ENCODE results near the gene PATJ.

Gene PATJ

DNA sequence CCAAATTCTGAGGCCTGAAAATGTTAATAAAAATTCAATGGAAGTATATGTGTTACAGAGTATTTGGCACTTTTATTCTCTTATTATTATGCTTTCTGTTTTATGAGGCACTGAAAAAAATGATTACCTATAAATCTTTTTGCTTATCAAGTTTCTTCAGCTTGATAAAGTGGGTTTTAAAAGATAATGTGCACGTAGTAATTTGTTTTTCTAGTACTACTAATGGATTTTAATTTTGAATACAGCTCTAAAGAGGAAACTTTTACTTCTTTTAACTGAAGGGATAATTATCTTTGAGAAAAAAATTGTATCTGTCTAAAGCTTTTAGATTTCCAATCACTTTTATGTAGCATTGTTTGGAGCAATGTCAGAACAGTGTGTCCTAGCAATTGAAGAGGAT is 241.0 kb downstream of the PATJ start:
- no peak for ATAC-seq
- TF ChIP-seq ESRRG (CRISPR knock-in tag; IDR thresholded peaks at IDR 0.05) (no peak), ARNTL (CRISPR knock-in tag; IDR thresholded peaks at IDR 0.05; ENCODE audit: borderline replicate concordance, low read depth) (no peak), ISL1 (CRISPR knock-in tag; IDR thresholded peaks at IDR 0.05) (peak; percentile 92), ZNF8 (CRISPR knock-in tag; IDR thresholded peaks at IDR 0.05) (no peak), ZFP30 (CRISPR knock-in tag; IDR thresholded peaks at IDR 0.05) (no peak), TCF4 (CRISPR knock-in tag; IDR thresholded peaks at IDR 0.05; ENCODE audit: borderline replicate concordance) (peak; percentile 54), BACH2 (CRISPR knock-in tag; IDR thresholded peaks at IDR 0.05; ENCODE audit: borderline replicate concordance) (no peak), OSR1 (CRISPR knock-in tag; IDR thresholded peaks at IDR 0.05) (no peak), ZC3H10 (CRISPR knock-in tag; IDR thresholded peaks at IDR 0.05) (no peak), SNAI2 (CRISPR knock-in tag; IDR thresholded peaks at IDR 0.05) (no peak), ZNF70 (CRISPR knock-in tag; IDR thresholded peaks at IDR 0.05) (no peak), TOX (CRISPR knock-in tag; IDR thresholded peaks at IDR 0.05; ENCODE audit: borderline replicate concordance) (no peak), GLIS3 (CRISPR knock-in tag; IDR thresholded peaks at IDR 0.05) (no peak), RARB (CRISPR knock-in tag; IDR thresholded peaks at IDR 0.05) (no peak), ZFP3 (CRISPR knock-in tag; IDR thresholded peaks at IDR 0.05) (no peak)
- TF ChIP-seq, protein P1, sequence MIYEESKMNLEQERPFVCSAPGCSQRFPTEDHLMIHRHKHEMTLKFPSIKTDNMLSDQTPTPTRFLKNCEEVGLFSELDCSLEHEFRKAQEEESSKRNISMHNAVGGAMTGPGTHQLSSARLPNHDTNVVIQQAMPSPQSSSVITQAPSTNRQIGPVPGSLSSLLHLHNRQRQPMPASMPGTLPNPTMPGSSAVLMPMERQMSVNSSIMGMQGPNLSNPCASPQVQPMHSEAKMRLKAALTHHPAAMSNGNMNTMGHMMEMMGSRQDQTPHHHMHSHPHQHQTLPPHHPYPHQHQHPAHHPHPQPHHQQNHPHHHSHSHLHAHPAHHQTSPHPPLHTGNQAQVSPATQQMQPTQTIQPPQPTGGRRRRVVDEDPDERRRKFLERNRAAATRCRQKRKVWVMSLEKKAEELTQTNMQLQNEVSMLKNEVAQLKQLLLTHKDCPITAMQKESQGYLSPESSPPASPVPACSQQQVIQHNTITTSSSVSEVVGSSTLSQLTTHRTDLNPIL (CRISPR knock-in tag; IDR thresholded peaks at IDR 0.05; ENCODE audit: low read depth), result no peak
- TF ChIP-seq, protein P2, sequence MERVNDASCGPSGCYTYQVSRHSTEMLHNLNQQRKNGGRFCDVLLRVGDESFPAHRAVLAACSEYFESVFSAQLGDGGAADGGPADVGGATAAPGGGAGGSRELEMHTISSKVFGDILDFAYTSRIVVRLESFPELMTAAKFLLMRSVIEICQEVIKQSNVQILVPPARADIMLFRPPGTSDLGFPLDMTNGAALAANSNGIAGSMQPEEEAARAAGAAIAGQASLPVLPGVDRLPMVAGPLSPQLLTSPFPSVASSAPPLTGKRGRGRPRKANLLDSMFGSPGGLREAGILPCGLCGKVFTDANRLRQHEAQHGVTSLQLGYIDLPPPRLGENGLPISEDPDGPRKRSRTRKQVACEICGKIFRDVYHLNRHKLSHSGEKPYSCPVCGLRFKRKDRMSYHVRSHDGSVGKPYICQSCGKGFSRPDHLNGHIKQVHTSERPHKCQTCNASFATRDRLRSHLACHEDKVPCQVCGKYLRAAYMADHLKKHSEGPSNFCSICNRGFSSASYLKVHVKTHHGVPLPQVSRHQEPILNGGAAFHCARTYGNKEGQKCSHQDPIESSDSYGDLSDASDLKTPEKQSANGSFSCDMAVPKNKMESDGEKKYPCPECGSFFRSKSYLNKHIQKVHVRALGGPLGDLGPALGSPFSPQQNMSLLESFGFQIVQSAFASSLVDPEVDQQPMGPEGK (CRISPR knock-in tag; IDR thresholded peaks at IDR 0.05; ENCODE audit: borderline replicate concordance), result no peak
- TF ChIP-seq, protein P3, sequence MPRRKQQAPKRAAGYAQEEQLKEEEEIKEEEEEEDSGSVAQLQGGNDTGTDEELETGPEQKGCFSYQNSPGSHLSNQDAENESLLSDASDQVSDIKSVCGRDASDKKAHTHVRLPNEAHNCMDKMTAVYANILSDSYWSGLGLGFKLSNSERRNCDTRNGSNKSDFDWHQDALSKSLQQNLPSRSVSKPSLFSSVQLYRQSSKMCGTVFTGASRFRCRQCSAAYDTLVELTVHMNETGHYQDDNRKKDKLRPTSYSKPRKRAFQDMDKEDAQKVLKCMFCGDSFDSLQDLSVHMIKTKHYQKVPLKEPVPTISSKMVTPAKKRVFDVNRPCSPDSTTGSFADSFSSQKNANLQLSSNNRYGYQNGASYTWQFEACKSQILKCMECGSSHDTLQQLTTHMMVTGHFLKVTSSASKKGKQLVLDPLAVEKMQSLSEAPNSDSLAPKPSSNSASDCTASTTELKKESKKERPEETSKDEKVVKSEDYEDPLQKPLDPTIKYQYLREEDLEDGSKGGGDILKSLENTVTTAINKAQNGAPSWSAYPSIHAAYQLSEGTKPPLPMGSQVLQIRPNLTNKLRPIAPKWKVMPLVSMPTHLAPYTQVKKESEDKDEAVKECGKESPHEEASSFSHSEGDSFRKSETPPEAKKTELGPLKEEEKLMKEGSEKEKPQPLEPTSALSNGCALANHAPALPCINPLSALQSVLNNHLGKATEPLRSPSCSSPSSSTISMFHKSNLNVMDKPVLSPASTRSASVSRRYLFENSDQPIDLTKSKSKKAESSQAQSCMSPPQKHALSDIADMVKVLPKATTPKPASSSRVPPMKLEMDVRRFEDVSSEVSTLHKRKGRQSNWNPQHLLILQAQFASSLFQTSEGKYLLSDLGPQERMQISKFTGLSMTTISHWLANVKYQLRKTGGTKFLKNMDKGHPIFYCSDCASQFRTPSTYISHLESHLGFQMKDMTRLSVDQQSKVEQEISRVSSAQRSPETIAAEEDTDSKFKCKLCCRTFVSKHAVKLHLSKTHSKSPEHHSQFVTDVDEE (CRISPR knock-in tag; IDR thresholded peaks at IDR 0.05), result 0 out of 2 replicates have a peak, but pooled peaks have one; percentile 21
- TF ChIP-seq, protein P4, sequence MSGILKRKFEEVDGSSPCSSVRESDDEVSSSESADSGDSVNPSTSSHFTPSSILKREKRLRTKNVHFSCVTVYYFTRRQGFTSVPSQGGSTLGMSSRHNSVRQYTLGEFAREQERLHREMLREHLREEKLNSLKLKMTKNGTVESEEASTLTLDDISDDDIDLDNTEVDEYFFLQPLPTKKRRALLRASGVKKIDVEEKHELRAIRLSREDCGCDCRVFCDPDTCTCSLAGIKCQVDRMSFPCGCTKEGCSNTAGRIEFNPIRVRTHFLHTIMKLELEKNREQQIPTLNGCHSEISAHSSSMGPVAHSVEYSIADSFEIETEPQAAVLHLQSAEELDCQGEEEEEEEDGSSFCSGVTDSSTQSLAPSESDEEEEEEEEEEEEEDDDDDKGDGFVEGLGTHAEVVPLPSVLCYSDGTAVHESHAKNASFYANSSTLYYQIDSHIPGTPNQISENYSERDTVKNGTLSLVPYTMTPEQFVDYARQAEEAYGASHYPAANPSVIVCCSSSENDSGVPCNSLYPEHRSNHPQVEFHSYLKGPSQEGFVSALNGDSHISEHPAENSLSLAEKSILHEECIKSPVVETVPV (CRISPR knock-in tag; IDR thresholded peaks at IDR 0.05), result no peak

DNA sequence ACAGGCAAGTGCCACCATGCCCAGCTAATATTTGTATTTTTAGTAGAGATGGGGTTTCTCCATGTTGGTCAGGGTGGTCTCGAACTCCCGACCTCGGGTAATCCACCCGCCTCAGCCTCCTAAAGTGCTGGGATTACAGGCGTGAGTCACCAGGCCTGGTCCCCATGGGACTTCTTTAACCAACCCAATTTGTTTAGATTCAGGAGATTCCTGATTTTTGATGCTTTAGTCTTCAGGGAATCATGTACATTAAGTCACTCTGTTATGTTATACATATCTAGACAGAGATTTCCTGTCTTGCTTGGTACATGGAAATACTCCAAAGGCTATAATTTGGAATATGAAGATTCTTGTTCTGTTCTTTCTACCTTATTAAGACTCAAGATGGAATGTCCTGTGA is 250.0 kb downstream of the PATJ start:
- TF ChIP-seq ESRRG (CRISPR knock-in tag; IDR thresholded peaks at IDR 0.05) (no peak), GLIS3 (CRISPR knock-in tag; IDR thresholded peaks at IDR 0.05) (no peak), ISL1 (CRISPR knock-in tag; IDR thresholded peaks at IDR 0.05) (no peak), TCF4 (CRISPR knock-in tag; IDR thresholded peaks at IDR 0.05; ENCODE audit: borderline replicate concordance) (no peak), PPARA (CRISPR knock-in tag; IDR thresholded peaks at IDR 0.05; ENCODE audit: borderline replicate concordance) (no peak), ZC3H10 (CRISPR knock-in tag; IDR thresholded peaks at IDR 0.05) (no peak), TOX (CRISPR knock-in tag; IDR thresholded peaks at IDR 0.05; ENCODE audit: borderline replicate concordance) (no peak), ARNTL (CRISPR knock-in tag; IDR thresholded peaks at IDR 0.05; ENCODE audit: borderline replicate concordance, low read depth) (no peak)
- TF ChIP-seq, protein P5, sequence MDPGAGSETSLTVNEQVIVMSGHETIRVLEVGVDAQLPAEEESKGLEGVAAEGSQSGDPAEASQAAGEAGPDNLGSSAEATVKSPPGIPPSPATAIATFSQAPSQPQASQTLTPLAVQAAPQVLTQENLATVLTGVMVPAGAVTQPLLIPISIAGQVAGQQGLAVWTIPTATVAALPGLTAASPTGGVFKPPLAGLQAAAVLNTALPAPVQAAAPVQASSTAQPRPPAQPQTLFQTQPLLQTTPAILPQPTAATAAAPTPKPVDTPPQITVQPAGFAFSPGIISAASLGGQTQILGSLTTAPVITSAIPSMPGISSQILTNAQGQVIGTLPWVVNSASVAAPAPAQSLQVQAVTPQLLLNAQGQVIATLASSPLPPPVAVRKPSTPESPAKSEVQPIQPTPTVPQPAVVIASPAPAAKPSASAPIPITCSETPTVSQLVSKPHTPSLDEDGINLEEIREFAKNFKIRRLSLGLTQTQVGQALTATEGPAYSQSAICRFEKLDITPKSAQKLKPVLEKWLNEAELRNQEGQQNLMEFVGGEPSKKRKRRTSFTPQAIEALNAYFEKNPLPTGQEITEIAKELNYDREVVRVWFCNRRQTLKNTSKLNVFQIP (CRISPR knock-in tag; IDR thresholded peaks at IDR 0.05; ENCODE audit: borderline replicate concordance, low read depth), result no peak
- TF ChIP-seq, protein P2 (CRISPR knock-in tag; IDR thresholded peaks at IDR 0.05; ENCODE audit: borderline replicate concordance), result no peak
- TF ChIP-seq, protein P3 (CRISPR knock-in tag; IDR thresholded peaks at IDR 0.05), result no peak
- no peak for ATAC-seq
